Muscle of leg (tissue), 11 donors: Measurements from ENCODE around the gene ZNF385A. TPM values are rescaled to one million over a fixed set of nuclear protein-coding genes. Genes with fewer than 3 reads are reported as not detected.

ENCODE experiments used
- DNase-seq: peaks from one replicate; pipeline ENCODE4 v3.0.0; 2013
- H3K27ac ChIP-seq: one replicate; pipeline ENCODE4 v1.5.1; 2013; ENCODE audit warnings: mild to moderate bottlenecking, low read length, control low read depth
- H3K27me3 ChIP-seq: one replicate; pipeline ENCODE4 v1.6.1; 2013; ENCODE audit warnings: low read length; ENCODE audit not compliant: control insufficient read depth, insufficient read depth
- H3K36me3 ChIP-seq: one replicate; pipeline ENCODE4 v1.6.1; 2013; ENCODE audit warnings: low read length; ENCODE audit not compliant: control insufficient read depth, insufficient read depth
- H3K4me1 ChIP-seq: one replicate; pipeline ENCODE4 v1.6.1; 2013; ENCODE audit warnings: low read length; ENCODE audit not compliant: control insufficient read depth, insufficient read depth
- H3K4me3 ChIP-seq: one replicate; pipeline ENCODE4 v1.5.1; 2013; ENCODE audit warnings: low read length, control low read depth
- H3K9me3 ChIP-seq: replicated peaks from 2 replicates; pipeline ENCODE4 v1.6.1; 2013; ENCODE audit warnings: low read depth, low read length; ENCODE audit not compliant: control insufficient read depth
- WGBS: methylation state at CpG from one replicate; pipeline ENCODE4 v1.1.5; 2013; ENCODE audit warnings: missing lambda C conversion rate; ENCODE audit not compliant: insufficient coverage; 5-methylcytosine and 5-hydroxymethylcytosine counted together
- polyA plus RNA-seq, 8 donors: library from polyadenylated mRNA; unstranded; fragments of 120-200 nt; gene quantifications; one replicate each; pipeline versions ENCODE4 v1.2.1 to v1.2.3, GENCODE V29; 2013; ENCODE audit warnings: inconsistent platforms in 1 of 8, low replicate concordance in 1 of 8; ENCODE audit not compliant: insufficient read length in 8 of 8, insufficient read depth in 1 of 8
- total RNA-seq: library from RNA; stranded (reverse); fragments of 120-200 nt; gene quantifications from one replicate; pipeline ENCODE4 v1.2.4, GENCODE V29; 2013

Gene ZNF385A
- total and polyA plus RNA-seq, 9 donors, result 2.7 to 23.8 (median 13.0) TPM

GRCh38 chr12:54405106-54405505 lies 20.6 kb upstream of the ZNF385A start:
- H3K27me3 ChIP-seq, result no peaks in the 10 kb centered on the region
- no peak overlapping the region for H3K4me3 ChIP-seq
- 89% methylated on average over 7 of the region's 10 CpGs for WGBS
- H3K27ac ChIP-seq, result no peak overlapping the region
- H3K9me3 ChIP-seq, result no peaks in the 10 kb centered on the region
- H3K36me3 ChIP-seq, result peaks cover 87% of the 10 kb centered on the region
- no peak for DNase-seq
- no peaks in the 10 kb centered on the region for H3K4me1 ChIP-seq

- WGBS, result 59% methylated on average over 5 of the region's 11 CpGs
These were observed 19.8 kb upstream of the ZNF385A start for GRCh38 chr12:54404061-54405004.

GRCh38 chr12:54401119-54401518 lies 16.6 kb upstream of the ZNF385A start:
- no CpG with 5 or more reads among the region's 2 CpGs for WGBS
- Histone ChIP-seq H3K36me3 (peaks cover 96% of the 10 kb centered on the region), H3K9me3 (no peaks in the 10 kb centered on the region), H3K27me3 (no peaks in the 10 kb centered on the region), H3K4me1 (peaks cover under 1% of the 10 kb centered on the region), H3K27ac (no peak overlapping the region), H3K4me3 (no peak overlapping the region)
- no peak for DNase-seq

More at GRCh38 chr12:54404061-54405004, 19.8 kb upstream of the ZNF385A start:
- no peaks in the 10 kb centered on the region for H3K9me3 ChIP-seq
- DNase-seq, result no peak
- no peaks in the 10 kb centered on the region for H3K4me1 ChIP-seq
- H3K36me3 ChIP-seq, result peaks cover 91% of the 10 kb centered on the region
- H3K4me3 ChIP-seq, result no peak overlapping the region
- H3K27me3 ChIP-seq, result no peaks in the 10 kb centered on the region
- H3K27ac ChIP-seq, result no peak overlapping the region

DNA sequence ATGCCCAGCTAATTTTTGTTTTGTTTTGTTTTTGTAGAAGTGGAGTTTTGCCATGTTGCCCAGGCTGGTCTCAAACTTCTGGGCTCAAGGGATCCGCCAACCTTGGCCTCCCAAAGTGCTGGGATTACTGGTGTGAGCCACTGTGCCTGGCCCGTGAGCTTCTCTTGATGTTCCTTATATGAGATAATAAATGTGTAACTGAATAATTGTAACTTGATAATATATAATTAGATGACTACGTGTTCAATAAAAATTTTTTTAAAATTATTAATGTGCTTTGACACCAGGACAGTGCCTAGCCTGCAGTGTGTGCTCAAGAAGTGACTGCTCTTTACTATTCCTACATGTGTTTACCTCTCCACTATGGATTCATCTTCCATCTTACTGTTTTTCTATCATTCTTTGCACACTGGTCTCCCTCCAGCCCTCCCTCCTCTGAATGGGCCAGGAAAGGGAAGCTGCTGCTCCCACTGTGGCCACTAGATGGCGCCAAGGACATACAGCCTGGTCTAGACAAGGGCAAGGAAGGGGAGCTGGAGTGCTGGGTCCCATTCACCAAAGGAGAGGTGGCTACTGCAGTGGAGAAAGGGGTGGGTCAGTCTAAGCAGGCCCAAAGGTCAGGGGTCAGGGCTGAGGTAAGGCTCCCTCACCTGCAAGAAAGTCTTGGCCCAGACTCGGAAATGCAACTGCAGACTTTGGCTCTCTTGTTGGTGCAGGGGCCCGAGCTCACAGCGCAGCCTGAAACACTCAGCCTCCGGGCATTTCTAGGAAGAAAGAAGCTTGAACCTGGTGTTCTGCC lies 14.7 kb upstream of the ZNF385A start:
- DNase-seq, result peak; percentile 92
- Histone ChIP-seq H3K9me3 (no peaks in the 10 kb centered on the region), H3K4me3 (no peak overlapping the region), H3K36me3 (peaks cover 91% of the 10 kb centered on the region), H3K27ac (no peak overlapping the region), H3K4me1 (peaks cover 10% of the 10 kb centered on the region), H3K27me3 (no peaks in the 10 kb centered on the region)
- 41% methylated on average over 3 of the region's 8 CpGs for WGBS

DNA sequence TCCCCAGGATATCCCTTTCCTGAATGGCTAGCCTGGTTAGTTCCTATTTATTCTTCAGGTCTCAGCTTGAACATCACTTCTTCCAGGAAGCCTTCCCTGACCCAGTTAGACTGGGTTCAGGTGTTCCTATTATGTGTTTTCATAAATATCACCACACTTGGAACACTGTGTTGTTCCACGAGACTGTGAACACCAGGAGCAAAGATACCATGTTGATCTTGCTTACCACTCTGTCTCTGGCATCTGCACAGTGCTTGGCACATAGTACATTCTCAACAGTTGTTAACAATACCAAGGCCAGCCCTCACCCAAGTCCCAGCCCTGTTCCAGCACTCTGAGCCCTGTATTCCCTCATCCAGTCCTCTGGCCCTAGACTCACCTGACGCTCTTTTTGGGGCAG lies 13.7 kb upstream of the ZNF385A start:
- DNase-seq, result no peak
- H3K27me3 ChIP-seq, result no peaks in the 10 kb centered on the region
- H3K4me1 ChIP-seq, result peaks cover 19% of the 10 kb centered on the region
- WGBS, result 89% methylated on average over 2 of the region's 2 CpGs
- no peak overlapping the region for H3K4me3 ChIP-seq
- peaks cover 81% of the 10 kb centered on the region for H3K36me3 ChIP-seq
- H3K9me3 ChIP-seq, result no peaks in the 10 kb centered on the region
- H3K27ac ChIP-seq, result no peak overlapping the region

GRCh38 chr12:54397157-54397556 lies 12.6 kb upstream of the ZNF385A start:
- Histone ChIP-seq H3K4me3 (no peak overlapping the region), H3K4me1 (peaks cover 28% of the 10 kb centered on the region), H3K9me3 (no peaks in the 10 kb centered on the region), H3K27me3 (no peaks in the 10 kb centered on the region), H3K36me3 (peaks cover 76% of the 10 kb centered on the region), H3K27ac (no peak overlapping the region)
- DNase-seq, result no peak
- 88% methylated on average over 1 of the region's 1 CpG for WGBS

GRCh38 chr12:54395545-54395944 lies 11.0 kb upstream of the ZNF385A start:
- H3K9me3 ChIP-seq, result no peaks in the 10 kb centered on the region
- DNase-seq, result no peak
- H3K4me1 ChIP-seq, result peaks cover 41% of the 10 kb centered on the region
- no peaks in the 10 kb centered on the region for H3K27me3 ChIP-seq
- peaks cover 60% of the 10 kb centered on the region for H3K36me3 ChIP-seq
- no peak overlapping the region for H3K4me3 ChIP-seq
- H3K27ac ChIP-seq, result no peak overlapping the region

DNA sequence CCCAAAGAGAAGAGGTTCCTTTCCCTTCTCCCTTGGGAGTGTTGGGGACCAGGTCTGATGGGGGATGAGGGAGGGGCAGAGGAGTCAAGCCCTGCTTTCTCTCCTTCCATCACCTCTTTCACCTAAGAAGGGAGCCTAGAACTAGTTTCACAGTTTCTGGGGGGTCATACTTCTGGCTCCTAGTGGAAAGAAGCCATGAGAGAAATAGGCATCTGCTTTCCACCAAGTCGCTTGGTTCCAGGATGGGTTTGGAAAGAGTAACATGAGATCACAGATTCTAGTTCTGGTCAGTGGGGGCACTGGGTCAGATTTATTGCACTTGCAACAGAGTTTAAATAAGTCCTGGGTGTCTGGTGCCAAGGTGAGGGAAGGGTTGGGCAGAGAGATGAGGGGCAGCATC lies 10.5 kb upstream of the ZNF385A start:
- Histone ChIP-seq H3K27ac (no peak overlapping the region), H3K4me1 (peaks cover 41% of the 10 kb centered on the region), H3K36me3 (peaks cover 54% of the 10 kb centered on the region), H3K9me3 (no peaks in the 10 kb centered on the region), H3K4me3 (no peak overlapping the region), H3K27me3 (no peaks in the 10 kb centered on the region)
- WGBS, result 50% methylated on average over 1 of the region's 1 CpG
- DNase-seq, result no peak

GRCh38 chr12:54394281-54394719 lies 9.8 kb upstream of the ZNF385A start:
- H3K4me3 ChIP-seq, result no peak overlapping the region
- peaks cover 43% of the 10 kb centered on the region for H3K4me1 ChIP-seq
- no peak overlapping the region for H3K27ac ChIP-seq
- H3K9me3 ChIP-seq, result no peaks in the 10 kb centered on the region
- H3K27me3 ChIP-seq, result no peaks in the 10 kb centered on the region
- peaks cover 47% of the 10 kb centered on the region for H3K36me3 ChIP-seq
- WGBS, result 60% methylated on average over 1 of the region's 4 CpGs
- DNase-seq, result peak; percentile 72

- H3K27ac ChIP-seq, result peak overlapping the region; percentile 50
- 29% methylated on average over 1 of the region's 3 CpGs for WGBS
These were observed 9.2 kb upstream of the ZNF385A start for GRCh38 chr12:54393743-54394142.

More at GRCh38 chr12:54393743-54394142, 9.2 kb upstream of the ZNF385A start:
- H3K27me3 ChIP-seq, result no peaks in the 10 kb centered on the region
- peaks cover 48% of the 10 kb centered on the region for H3K4me1 ChIP-seq
- H3K9me3 ChIP-seq, result no peaks in the 10 kb centered on the region
- H3K36me3 ChIP-seq, result peaks cover 42% of the 10 kb centered on the region
- H3K4me3 ChIP-seq, result no peak overlapping the region
- DNase-seq, result no peak
